WTC11 (cell line): ENCODE measurements around the gene YAP1. TPM values are rescaled to one million over a fixed set of nuclear protein-coding genes. Genes with fewer than 3 reads are reported as not detected.

Source experiments
- ATAC-seq: fragments of 200-7000 bp; cut with Tn5 transposase; 2 replicates; pipeline ENCODE4 v1.10.0; 2021; ENCODE audit warnings: mild to moderate bottlenecking, moderate library complexity
- CTCF ChIA-PET: fragments of 300-600 bp; sonication (Branson Sonifier 250); formaldehyde crosslinking; loops from one replicate; lab custom pipeline; 2021; ENCODE audit warnings: antibody characterized with exemption; lab: Charles Lee
- POLR2A ChIA-PET: fragments of 350-600 bp; sonication (Branson Sonifier 250); formaldehyde crosslinking; loops from one replicate; lab custom pipeline; 2021; ENCODE audit warnings: antibody characterized with exemption; lab: Charles Lee
- DNase-seq: peaks from one replicate; pipeline ENCODE4 v3.0.0; 2021; ENCODE audit warnings: low spot score
- H3K27ac Mint-ChIP-seq: 2 replicates; pipeline ENCODE4 v1.8.0; 2021; ENCODE audit warnings: mixed read lengths
- H3K27me3 Mint-ChIP-seq: 2 replicates; pipeline ENCODE4 v1.8.0; 2021; ENCODE audit warnings: low read depth, mild to moderate bottlenecking, moderate library complexity, mixed read lengths
- H3K36me3 Mint-ChIP-seq: 2 replicates; pipeline ENCODE4 v1.8.0; 2021; ENCODE audit warnings: mixed read lengths
- H3K4me1 Mint-ChIP-seq: 2 replicates; pipeline ENCODE4 v1.8.0; 2022; ENCODE audit warnings: mixed read lengths
- H3K4me3 Mint-ChIP-seq: 2 replicates; pipeline ENCODE4 v1.8.0; 2021; ENCODE audit warnings: mild to moderate bottlenecking, moderate library complexity, mixed read lengths
- H3K9me3 Mint-ChIP-seq: 2 replicates; pipeline ENCODE4 v1.8.0; 2021; ENCODE audit warnings: mixed read lengths
- CREB1 ChIP-seq: sonication (generic); formaldehyde crosslinking; IDR thresholded peaks from 2 replicates; pipeline ENCODE4 v1.8.0; 2023; ENCODE audit warnings: mild to moderate bottlenecking, missing genetic modification reagents
- CREM ChIP-seq: sonication (generic); formaldehyde crosslinking; IDR thresholded peaks from 2 replicates; pipeline ENCODE4 v1.8.1; 2022; ENCODE audit warnings: mild to moderate bottlenecking, missing genetic modification reagents, moderate library complexity
- E2F4 ChIP-seq: sonication (generic); formaldehyde crosslinking; IDR thresholded peaks from 2 replicates; pipeline ENCODE4 v1.8.1; 2022; ENCODE audit warnings: low read depth, mild to moderate bottlenecking, moderate library complexity, missing genetic modification reagents, borderline replicate concordance
- FOXP4 ChIP-seq: sonication (generic); formaldehyde crosslinking; IDR thresholded peaks from 2 replicates; pipeline ENCODE4 v1.8.0; 2022; ENCODE audit warnings: mild to moderate bottlenecking, missing genetic modification reagents
- HMGA2 ChIP-seq: fragments of 250-450 bp; sonication (Bioruptor Pico); IDR thresholded peaks from 2 replicates; pipeline ENCODE4 v1.4.0; 2021; ENCODE audit warnings: mild to moderate bottlenecking, moderate library complexity
- HMGXB4 ChIP-seq: sonication (generic); formaldehyde crosslinking; IDR thresholded peaks from 2 replicates; pipeline ENCODE4 v1.8.1; 2023; ENCODE audit warnings: mild to moderate bottlenecking, moderate library complexity, missing genetic modification reagents
- IRF2 ChIP-seq: sonication (generic); formaldehyde crosslinking; IDR thresholded peaks from 2 replicates; pipeline ENCODE4 v1.8.0; 2022; ENCODE audit warnings: low read depth, missing genetic modification reagents, borderline replicate concordance
- KAT7 ChIP-seq: sonication (generic); formaldehyde crosslinking; IDR thresholded peaks from 2 replicates; pipeline ENCODE4 v1.8.1; 2023; ENCODE audit warnings: missing genetic modification reagents, mild to moderate bottlenecking, borderline replicate concordance
- SMAD3 ChIP-seq: sonication (generic); formaldehyde crosslinking; IDR thresholded peaks from 2 replicates; pipeline ENCODE4 v1.8.0; 2022; ENCODE audit warnings: missing genetic modification reagents, mild to moderate bottlenecking, borderline replicate concordance
- SMAD4 ChIP-seq: sonication (generic); formaldehyde crosslinking; IDR thresholded peaks from 2 replicates; pipeline ENCODE4 v1.8.0; 2022; ENCODE audit warnings: mild to moderate bottlenecking, missing genetic modification reagents
- TEAD4 ChIP-seq: sonication (generic); formaldehyde crosslinking; IDR thresholded peaks from 2 replicates; pipeline ENCODE4 v1.8.0; 2022; ENCODE audit warnings: mild to moderate bottlenecking, missing genetic modification reagents
- USF1 ChIP-seq: sonication (generic); formaldehyde crosslinking; IDR thresholded peaks from 2 replicates; pipeline ENCODE4 v1.8.0; 2022; ENCODE audit warnings: mild to moderate bottlenecking, missing genetic modification reagents
- ZNF281 ChIP-seq: sonication (generic); formaldehyde crosslinking; IDR thresholded peaks from 2 replicates; pipeline ENCODE4 v1.8.0; 2023; ENCODE audit warnings: mild to moderate bottlenecking, missing genetic modification reagents
- ZNF317 ChIP-seq: sonication (generic); formaldehyde crosslinking; IDR thresholded peaks from 2 replicates; pipeline ENCODE4 v1.8.1; 2023; ENCODE audit warnings: low read depth, mild to moderate bottlenecking, moderate library complexity, missing genetic modification reagents, borderline replicate concordance
- total RNA-seq: library from RNA; stranded (reverse); gene quantifications from 3 replicates; pipeline ENCODE4 v1.2.3, GENCODE V29; 2021
- TF ChIP-seq, protein P1 (sequence below): sonication (generic); formaldehyde crosslinking; IDR thresholded peaks from 2 replicates; pipeline ENCODE4 v1.8.0; 2022; ENCODE audit warnings: missing genetic modification reagents
- TF ChIP-seq, protein P2 (sequence below): sonication (generic); formaldehyde crosslinking; IDR thresholded peaks from 2 replicates; pipeline ENCODE4 v1.8.1; 2023; ENCODE audit warnings: mild to moderate bottlenecking, missing genetic modification reagents

YAP1 gene
- total RNA-seq, 1 experiment from 2014 or later: 88.7 TPM

- ATAC-seq: peak; percentile 65
- CTCF ChIA-PET: interaction anchor here (0.9 kb wide), 1 partner anchor 158 kb away, joined by 5 read pairs; no protein-coding TSS in a partner anchor
- DNase-seq: peak; percentile 91
- no peaks in the 10 kb centered on the region for H3K27me3 Mint-ChIP-seq
- H3K27ac Mint-ChIP-seq: peak overlapping the region; percentile 99
- H3K9me3 Mint-ChIP-seq: peaks cover 3% of the 10 kb centered on the region; the same call in 1 of the 2 replicates
- H3K4me3 Mint-ChIP-seq: peak overlapping the region; percentile 92
- POLR2A ChIA-PET: interaction anchor here (0.7 to 1.0 kb wide), 4 partner anchors 63 to 159 kb away, joined by 3 to 5 read pairs (median 3); no protein-coding TSS in a partner anchor
- H3K36me3 Mint-ChIP-seq: no peaks in the 10 kb centered on the region; the same call in none of the 2 replicates
- peaks cover 48% of the 10 kb centered on the region for H3K4me1 Mint-ChIP-seq
- TF ChIP-seq HMGXB4 (CRISPR knock-in tag) (0 out of 2 replicates have a peak, but pooled peaks have one; percentile 61), E2F4 (CRISPR knock-in tag) (0 out of 2 replicates have a peak, but pooled peaks have one; percentile 27), CREB1 (CRISPR knock-in tag) (no peak), FOXP4 (0 out of 2 replicates have a peak, but pooled peaks have one; percentile 41), SMAD4 (CRISPR knock-in tag) (no peak), TEAD4 (CRISPR knock-in tag) (no peak), ZNF317 (CRISPR knock-in tag) (0 out of 2 replicates have a peak, but pooled peaks have one; percentile 8), SMAD3 (CRISPR knock-in tag) (no peak), CREM (CRISPR knock-in tag) (0 out of 2 replicates have a peak, but pooled peaks have one; percentile 9), ZNF281 (0 out of 2 replicates have a peak, but pooled peaks have one; percentile 58), USF1 (no peak), HMGA2 (CRISPR knock-in tag) (no peak), IRF2 (CRISPR knock-in tag) (no peak), KAT7 (0 out of 2 replicates have a peak, but pooled peaks have one; percentile 12)
- TF ChIP-seq, protein P1, sequence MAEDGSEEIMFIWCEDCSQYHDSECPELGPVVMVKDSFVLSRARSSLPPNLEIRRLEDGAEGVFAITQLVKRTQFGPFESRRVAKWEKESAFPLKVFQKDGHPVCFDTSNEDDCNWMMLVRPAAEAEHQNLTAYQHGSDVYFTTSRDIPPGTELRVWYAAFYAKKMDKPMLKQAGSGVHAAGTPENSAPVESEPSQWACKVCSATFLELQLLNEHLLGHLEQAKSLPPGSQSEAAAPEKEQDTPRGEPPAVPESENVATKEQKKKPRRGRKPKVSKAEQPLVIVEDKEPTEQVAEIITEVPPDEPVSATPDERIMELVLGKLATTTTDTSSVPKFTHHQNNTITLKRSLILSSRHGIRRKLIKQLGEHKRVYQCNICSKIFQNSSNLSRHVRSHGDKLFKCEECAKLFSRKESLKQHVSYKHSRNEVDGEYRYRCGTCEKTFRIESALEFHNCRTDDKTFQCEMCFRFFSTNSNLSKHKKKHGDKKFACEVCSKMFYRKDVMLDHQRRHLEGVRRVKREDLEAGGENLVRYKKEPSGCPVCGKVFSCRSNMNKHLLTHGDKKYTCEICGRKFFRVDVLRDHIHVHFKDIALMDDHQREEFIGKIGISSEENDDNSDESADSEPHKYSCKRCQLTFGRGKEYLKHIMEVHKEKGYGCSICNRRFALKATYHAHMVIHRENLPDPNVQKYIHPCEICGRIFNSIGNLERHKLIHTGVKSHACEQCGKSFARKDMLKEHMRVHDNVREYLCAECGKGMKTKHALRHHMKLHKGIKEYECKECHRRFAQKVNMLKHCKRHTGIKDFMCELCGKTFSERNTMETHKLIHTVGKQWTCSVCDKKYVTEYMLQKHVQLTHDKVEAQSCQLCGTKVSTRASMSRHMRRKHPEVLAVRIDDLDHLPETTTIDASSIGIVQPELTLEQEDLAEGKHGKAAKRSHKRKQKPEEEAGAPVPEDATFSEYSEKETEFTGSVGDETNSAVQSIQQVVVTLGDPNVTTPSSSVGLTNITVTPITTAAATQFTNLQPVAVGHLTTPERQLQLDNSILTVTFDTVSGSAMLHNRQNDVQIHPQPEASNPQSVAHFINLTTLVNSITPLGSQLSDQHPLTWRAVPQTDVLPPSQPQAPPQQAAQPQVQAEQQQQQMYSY: peak; percentile 59
- TF ChIP-seq, protein P2, sequence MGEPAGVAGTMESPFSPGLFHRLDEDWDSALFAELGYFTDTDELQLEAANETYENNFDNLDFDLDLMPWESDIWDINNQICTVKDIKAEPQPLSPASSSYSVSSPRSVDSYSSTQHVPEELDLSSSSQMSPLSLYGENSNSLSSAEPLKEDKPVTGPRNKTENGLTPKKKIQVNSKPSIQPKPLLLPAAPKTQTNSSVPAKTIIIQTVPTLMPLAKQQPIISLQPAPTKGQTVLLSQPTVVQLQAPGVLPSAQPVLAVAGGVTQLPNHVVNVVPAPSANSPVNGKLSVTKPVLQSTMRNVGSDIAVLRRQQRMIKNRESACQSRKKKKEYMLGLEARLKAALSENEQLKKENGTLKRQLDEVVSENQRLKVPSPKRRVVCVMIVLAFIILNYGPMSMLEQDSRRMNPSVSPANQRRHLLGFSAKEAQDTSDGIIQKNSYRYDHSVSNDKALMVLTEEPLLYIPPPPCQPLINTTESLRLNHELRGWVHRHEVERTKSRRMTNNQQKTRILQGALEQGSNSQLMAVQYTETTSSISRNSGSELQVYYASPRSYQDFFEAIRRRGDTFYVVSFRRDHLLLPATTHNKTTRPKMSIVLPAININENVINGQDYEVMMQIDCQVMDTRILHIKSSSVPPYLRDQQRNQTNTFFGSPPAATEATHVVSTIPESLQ (CRISPR knock-in tag): no peak
- TF ChIP-seq, all 79 proteins: peak for 8
Observed at GRCh38 chr11:102111011-102111786, 952 bp downstream of the YAP1 start.
